Transverse colon (tissue), 4 donors: ENCODE data around the gene AMOTL2. TPM values are rescaled to one million over a fixed set of nuclear protein-coding genes. Genes with fewer than 3 reads are reported as not detected.

Experiments
- small RNA-seq, 4 donors: library from RNA; depleted of rRNA; stranded (forward); fragments of <200 nt; gene quantifications; one replicate each; pipeline ENCODE3, GENCODE V24; 2016
- total RNA-seq, 4 donors: library from RNA; depleted of rRNA; stranded (reverse); fragments of >200 nt; gene quantifications; one replicate each; pipeline ENCODE4 v1.1.0, GENCODE V29; 2016

The AMOTL2 gene
- total RNA-seq, 4 donors from 2014 or later, result 14.5 to 50.9 (median 23.8) TPM

Small RNA genes lying within 50 kb of the gene (small RNA-seq; reads per million reads assigned to genes)
- gene HMGN1P9, result 0 reads per million in 4 donors
- 0 reads per million in 4 donors for gene MIR6827

Other genes starting within 250 kb of the AMOTL2 start
- 10 to 100 TPM; 20.2 to 91.1 (median 61.6) TPM for gene RYK, start 123.6 kb downstream of the AMOTL2 start, total RNA-seq
- gene ANAPC13, start 111.5 kb upstream of the AMOTL2 start, total RNA-seq, result 10 to 100 TPM in 3 of 4 donors, 1 to 10 TPM in 1; 5.6 to 81.0 (median 29.3) TPM
- 10 to 100 TPM; 12.1 to 29.2 (median 16.9) TPM for gene CEP63, start 111.6 kb upstream of the AMOTL2 start, total RNA-seq